GM21390 (cell line): ENCODE measurements around the gene SMG6.
A peak's percentile ranks its signal among the peaks of the same experiment; 100 is the strongest.
"Not testable (repeated sequence)": the region's sequence is repeated elsewhere in the genome, so short reads cannot be mapped to it uniquely, and the experiment has no call there.

Source experiments
- ATAC-seq: cut with Tn5 transposase; IDR thresholded peaks from one replicate; pipeline ENCODE4 v1.9.1; 2021; ENCODE audit not compliant: unreplicated experiment

Gene SMG6

GRCh38 chr17:2151358-2152033, 152.1 kb downstream of the SMG6 start:
- no peak for ATAC-seq

GRCh38 chr17:2150806-2151205, 152.8 kb downstream of the SMG6 start:
- ATAC-seq, result no peak

- no peak for ATAC-seq
These were observed 153.7 kb downstream of the SMG6 start for GRCh38 chr17:2149934-2150333.

GRCh38 chr17:2146132-2146871, 157.3 kb downstream of the SMG6 start:
- no peak for ATAC-seq

GRCh38 chr17:2144701-2145100, 158.9 kb downstream of the SMG6 start:
- ATAC-seq, result no peak

GRCh38 chr17:2143332-2143731, 160.3 kb downstream of the SMG6 start:
- no peak for ATAC-seq

- not testable (repeated sequence) for ATAC-seq
These were observed 160.9 kb downstream of the SMG6 start for GRCh38 chr17:2142682-2143081.

- ATAC-seq, result no peak
These were observed 162.9 kb downstream of the SMG6 start for GRCh38 chr17:2140683-2141082.

GRCh38 chr17:2138761-2139160, 164.8 kb downstream of the SMG6 start:
- peak; percentile 30 for ATAC-seq

GRCh38 chr17:2138318-2138717, 165.3 kb downstream of the SMG6 start:
- peak; percentile 71 for ATAC-seq

GRCh38 chr17:2137342-2138098, 166.1 kb downstream of the SMG6 start:
- ATAC-seq, result no peak

GRCh38 chr17:2136241-2136640, 167.3 kb downstream of the SMG6 start:
- no peak for ATAC-seq

- no peak for ATAC-seq
These were observed 175.6 kb downstream of the SMG6 start for GRCh38 chr17:2128011-2128410.

GRCh38 chr17:2125013-2125535, 178.5 kb downstream of the SMG6 start:
- no peak for ATAC-seq

- ATAC-seq, result no peak
These were observed 179.2 kb downstream of the SMG6 start for GRCh38 chr17:2124391-2124790.

GRCh38 chr17:2123375-2124251, 180.0 kb downstream of the SMG6 start:
- no peak for ATAC-seq

GRCh38 chr17:2122641-2123302, 180.8 kb downstream of the SMG6 start:
- ATAC-seq, result no peak

- ATAC-seq, result no peak
These were observed 182.8 kb downstream of the SMG6 start for GRCh38 chr17:2120586-2121335.

GRCh38 chr17:2113279-2113622, 190.3 kb downstream of the SMG6 start:
- ATAC-seq, result no peak

- ATAC-seq, result no peak
These were observed 191.9 kb downstream of the SMG6 start for GRCh38 chr17:2111691-2112090.
